ENCODE results near the gene METTL25. TPM values are rescaled to one million over a fixed set of nuclear protein-coding genes. Genes with fewer than 3 reads are reported as not detected.

Gene METTL25
- total and polyA plus RNA-seq, 12 donors: 2.0 to 17.4 (median 14.0) TPM

DNA sequence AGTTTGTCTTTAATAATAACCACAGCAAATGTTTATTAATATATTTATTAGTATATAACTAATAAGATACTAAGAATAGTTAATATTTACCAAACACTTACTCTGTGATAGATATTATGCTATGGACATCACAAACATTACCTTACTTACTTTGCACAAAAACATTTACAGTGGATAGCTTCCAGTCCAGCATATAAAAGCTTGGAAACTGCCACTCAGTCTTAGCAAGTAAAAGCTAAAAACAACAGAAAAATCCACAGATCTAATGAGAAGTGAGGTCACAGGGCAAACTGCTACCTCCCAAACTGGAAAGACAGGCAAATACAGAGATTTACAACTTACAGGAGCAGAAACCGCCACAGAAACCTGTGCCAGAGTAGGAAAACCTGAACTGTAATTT, 99.8 kb downstream of the METTL25 start:
- no peaks in the 10 kb centered on the region for H3K27me3 ChIP-seq
- DNase-seq (no peak), ATAC-seq (no peak)
- H3K36me3 ChIP-seq: peaks cover 0 to 57% (median 11%) of the 10 kb centered on the region in 9 donors
- no peak for TF ChIP-seq CTCF (IDR thresholded peaks at IDR 0.05)
- H3K9me3 ChIP-seq: no peaks in the 10 kb centered on the region
- no peak overlapping the region for H3K4me3 ChIP-seq
- WGBS, 2 donors: 97 to 100% methylated on average over 1 of the region's 1 CpG
- H3K4me1 ChIP-seq: no peaks in the 10 kb centered on the region
- H3K27ac ChIP-seq: no peak overlapping the region
- intact Hi-C loops (cut with DNase I): no loop called here

GRCh38 chr12:82461393-82461792, 103.1 kb downstream of the METTL25 start:
- H3K27ac ChIP-seq: no peak overlapping the region
- DNase-seq: no peak
- intact Hi-C loops (cut with DNase I): no loop called here
- H3K4me1 ChIP-seq: no peaks in the 10 kb centered on the region
- no peaks in the 10 kb centered on the region for H3K9me3 ChIP-seq
- WGBS, 2 donors: 43 to 45% methylated on average over 1 of the region's 1 CpG
- H3K36me3 ChIP-seq: peaks cover 0 to 65% (median 14%) of the 10 kb centered on the region in 9 donors
- no peak overlapping the region for H3K4me3 ChIP-seq
- H3K27me3 ChIP-seq: no peaks in the 10 kb centered on the region
- no peak for ATAC-seq
- TF ChIP-seq CTCF (IDR thresholded peaks at IDR 0.05): no peak

DNA sequence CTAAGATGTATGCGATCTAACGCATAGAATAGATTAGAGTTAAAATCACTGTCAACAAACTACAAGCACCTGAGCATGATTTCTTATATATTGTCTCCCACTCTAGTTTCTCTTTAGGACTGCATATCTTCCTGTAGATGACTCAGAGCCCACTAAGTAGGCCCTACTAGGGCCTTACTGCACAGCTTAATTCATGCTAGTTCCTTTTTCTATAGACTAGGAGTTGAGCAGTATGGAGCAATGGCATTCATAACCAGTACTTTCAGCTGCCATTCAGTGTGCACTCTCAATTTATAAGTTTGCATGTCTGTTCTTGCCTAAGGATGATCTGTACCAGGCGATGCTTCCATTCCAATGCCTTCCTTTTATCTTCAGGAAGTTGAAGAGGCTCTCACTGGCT, 103.5 kb downstream of the METTL25 start:
- no peak for ATAC-seq
- Histone ChIP-seq H3K36me3 (peaks cover 0 to 63% (median 10%) of the 10 kb centered on the region in 9 donors), H3K4me1 (no peaks in the 10 kb centered on the region), H3K27ac (no peak overlapping the region), H3K9me3 (no peaks in the 10 kb centered on the region), H3K27me3 (no peaks in the 10 kb centered on the region), H3K4me3 (no peak overlapping the region)
- TF ChIP-seq CTCF (IDR thresholded peaks at IDR 0.05): no peak
- 61 to 63% methylated on average over 3 of the region's 3 CpGs for WGBS, 2 donors
- DNase-seq: no peak
- intact Hi-C loops (cut with DNase I): no loop called here

GRCh38 chr12:82468563-82468962, 110.2 kb downstream of the METTL25 start:
- intact Hi-C loops (cut with DNase I): no loop called here
- no peak for ATAC-seq
- WGBS, 2 donors: 95 to 98% methylated on average over 4 of the region's 4 CpGs

More at GRCh38 chr12:82468563-82468962, 110.2 kb downstream of the METTL25 start:
- Histone ChIP-seq H3K4me1 (no peaks in the 10 kb centered on the region), H3K9me3 (peaks cover 0 to 21% (median 4%) of the 10 kb centered on the region in 11 donors), H3K27ac (no peak overlapping the region), H3K36me3 (peaks cover 0 to 58% (median 9%) of the 10 kb centered on the region in 9 donors), H3K27me3 (no peaks in the 10 kb centered on the region), H3K4me3 (no peak overlapping the region)
- no peak for TF ChIP-seq CTCF (IDR thresholded peaks at IDR 0.05)
- DNase-seq: no peak
